CD14-positive monocyte (primary cell): Measurements from ENCODE around the gene ITPR1. TPM values are rescaled to one million over a fixed set of nuclear protein-coding genes. Genes with fewer than 3 reads are reported as not detected.

Source experiments
- DNase-seq, 3 donors: peaks; one replicate each; pipeline ENCODE4 v3.0.0-alpha.2; 2011 to 2022
- H2AFZ ChIP-seq: 2 replicates; pipeline ENCODE4 v1.6.0; 2012; ENCODE audit warnings: mild to moderate bottlenecking, low read depth, low read length, inconsistent platforms; ENCODE audit not compliant: insufficient read depth, poor library complexity, severe bottlenecking
- H3K27ac ChIP-seq, 2 donors: 1 replicate in 1 of 2; 2 replicates in 1 of 2; pipeline ENCODE4 v1.5.1; 2012 to 2013; ENCODE audit warnings: low read length in 2 of 2, control low read depth in 1 of 2, inconsistent platforms in 1 of 2, low read depth in 1 of 2, mild to moderate bottlenecking in 1 of 2
- H3K27me3 ChIP-seq, 2 donors: one replicate each; pipeline versions ENCODE4 v1.6.0 to v1.6.1; 2011 to 2013; ENCODE audit warnings: low read length in 2 of 2; ENCODE audit not compliant: control insufficient read depth in 2 of 2, insufficient read depth in 2 of 2
- H3K36me3 ChIP-seq, 2 donors: replicated peaks in 1 of 2; 1 replicate in 1 of 2; 2 replicates in 1 of 2; pipeline versions ENCODE4 v1.5.1 to v1.6.1; 2012 to 2013; ENCODE audit warnings: low read length in 2 of 2, control low read depth in 1 of 2, inconsistent platforms in 1 of 2, mild to moderate bottlenecking in 1 of 2; ENCODE audit not compliant: insufficient read depth in 2 of 2, control insufficient read depth in 1 of 2
- H3K4me1 ChIP-seq, 2 donors: 1 replicate in 1 of 2; 2 replicates in 1 of 2; pipeline versions ENCODE4 v1.5.1 to v1.6.1; 2012 to 2013; ENCODE audit warnings: low read length in 2 of 2, control low read depth in 1 of 2, inconsistent platforms in 1 of 2, mild to moderate bottlenecking in 1 of 2, moderate library complexity in 1 of 2; ENCODE audit not compliant: insufficient read depth in 2 of 2, control insufficient read depth in 1 of 2
- H3K4me2 ChIP-seq: replicated peaks from 2 replicates; pipeline ENCODE3; 2012; ENCODE audit warnings: low read length, moderate library complexity, mild to moderate bottlenecking; ENCODE audit not compliant: poor library complexity, severe bottlenecking; ENCODE audit errors: extremely low read depth
- H3K4me3 ChIP-seq, 3 experiments: fragments of 200-600 bp in 1 of 3; sonication (generic) in 1 of 3; replicated peaks in 1 of 3; 1 replicate in 2 of 3; 2 replicates in 1 of 3; pipeline ENCODE4 v1.5.1; 2011 to 2013; ENCODE audit warnings: low read length in 3 of 3, mild to moderate bottlenecking in 3 of 3, control low read depth in 2 of 3, low read depth in 2 of 3, inconsistent platforms in 1 of 3, moderate library complexity in 1 of 3
- H3K79me2 ChIP-seq: 2 replicates; pipeline ENCODE4 v1.6.0; 2012; ENCODE audit warnings: mild to moderate bottlenecking, control low read depth, inconsistent platforms, low read length, moderate library complexity; ENCODE audit not compliant: insufficient read depth
- H3K9ac ChIP-seq: 2 replicates; pipeline ENCODE4 v1.6.0; 2017; ENCODE audit warnings: low read length, mild to moderate bottlenecking; ENCODE audit not compliant: insufficient read depth, poor library complexity, severe bottlenecking
- H3K9me3 ChIP-seq, 2 donors: replicated peaks in 1 of 2; 1 replicate in 1 of 2; 2 replicates in 1 of 2; pipeline versions ENCODE4 v1.5.1 to v1.6.1; 2012 to 2013; ENCODE audit warnings: low read length in 2 of 2, control low read depth in 1 of 2; ENCODE audit not compliant: control insufficient read depth in 1 of 2, insufficient read depth in 1 of 2
- H4K20me1 ChIP-seq: 2 replicates; pipeline ENCODE4 v1.6.0; 2012; ENCODE audit warnings: mild to moderate bottlenecking, low read length, control low read depth, moderate library complexity; ENCODE audit not compliant: insufficient read depth
- H3K27ac Mint-ChIP-seq, 7 donors: one replicate each; pipeline ENCODE4 v1.8.0; 2020; ENCODE audit warnings: mild to moderate bottlenecking in 7 of 7, mixed read lengths in 7 of 7, moderate library complexity in 6 of 7, inconsistent platforms in 2 of 7
- H3K27me3 Mint-ChIP-seq, 3 donors: one replicate each; pipeline ENCODE4 v1.8.0; 2021 to 2022; ENCODE audit warnings: low read depth in 3 of 3, mild to moderate bottlenecking in 3 of 3, mixed read lengths in 3 of 3, moderate library complexity in 3 of 3, inconsistent platforms in 1 of 3
- H3K36me3 Mint-ChIP-seq, 2 donors: one replicate each; pipeline ENCODE4 v1.8.0; 2020; ENCODE audit warnings: mixed read lengths in 2 of 2, inconsistent platforms in 1 of 2, mild to moderate bottlenecking in 1 of 2
- H3K4me1 Mint-ChIP-seq: one replicate; pipeline ENCODE4 v1.8.0; 2020; ENCODE audit warnings: mild to moderate bottlenecking, mixed read lengths
- H3K4me3 Mint-ChIP-seq, 2 donors: one replicate each; pipeline ENCODE4 v1.8.0; 2020; ENCODE audit warnings: mild to moderate bottlenecking in 2 of 2, mixed read lengths in 2 of 2, moderate library complexity in 1 of 2
- H3K9me3 Mint-ChIP-seq, 7 donors: one replicate each; pipeline ENCODE4 v1.8.0; 2020 to 2022; ENCODE audit warnings: mixed read lengths in 7 of 7, mild to moderate bottlenecking in 6 of 7, moderate library complexity in 6 of 7, inconsistent platforms in 2 of 7
- CTCF ChIP-seq: fragments of 200-600 bp; IDR thresholded peaks from one replicate; pipeline ENCODE4 v1.8.0; 2022; ENCODE audit warnings: antibody characterized with exemption, mild to moderate bottlenecking
- WGBS: methylation state at CpG from one replicate; pipeline ENCODE4 v1.1.5; 2013; ENCODE audit warnings: missing lambda C conversion rate; ENCODE audit not compliant: insufficient coverage; 5-methylcytosine and 5-hydroxymethylcytosine counted together
- intact Hi-C, 2 donors: fragments of 100-400 bp; cut with micrococcal nuclease; formaldehyde crosslinking; loops; one replicate each; pipeline versions ENCODE4 v1.15.0 to v1.15.1; 2023
- polyA plus RNA-seq, 3 donors: library from polyadenylated mRNA; depleted of rRNA in 1 of 3; unstranded in 2 of 3; stranded (reverse) in 1 of 3; fragments of 300-500 nt in 2 of 3; fragments of >200 nt in 1 of 3; fragmentation: Illumina TruSeq in 2 of 3; gene quantifications; 1 replicate in 2 of 3; 2 replicates in 1 of 3; pipeline ENCODE4 v1.2.3, GENCODE V29; 2012 to 2021

Gene ITPR1
- polyA plus RNA-seq, 3 donors: 3.2 to 21.1 (median 7.1) TPM

- intact Hi-C loops: no loop called here
- Histone ChIP-seq H3K4me3 (no peak overlapping the region), H3K9ac (no peak overlapping the region), H3K27me3 (no peaks in the 10 kb centered on the region), H3K4me2 (no peak overlapping the region), H3K79me2 (no peaks in the 10 kb centered on the region), H3K9me3 (peaks cover 0 to 3% of the 10 kb centered on the region in 2 donors), H2AFZ (no peak overlapping the region), H3K4me1 (peaks cover 5 to 21% of the 10 kb centered on the region in 2 donors), H3K27ac (no peak overlapping the region), H3K36me3 (no peaks in the 10 kb centered on the region), H4K20me1 (no peaks in the 10 kb centered on the region)
- WGBS: 94% methylated on average over 2 of the region's 5 CpGs
- Mint-ChIP-seq H3K4me3 (no peak overlapping the region), H3K27ac (peak overlapping the region in 2 of 7 donors; percentile 26 to 44), H3K9me3 (peaks cover 2 to 4% (median 4%) of the 10 kb centered on the region in 7 donors), H3K4me1 (peaks cover 33% of the 10 kb centered on the region), H3K27me3 (peaks cover 0 to 3% (median 1%) of the 10 kb centered on the region in 3 donors), H3K36me3 (peaks cover 14 to 18% of the 10 kb centered on the region in 2 donors)
- no peak for TF ChIP-seq CTCF
- no peak for DNase-seq
Observed at GRCh38 chr3:4852780-4853748, 359.9 kb downstream of the ITPR1 start.

- peaks cover 2 to 4% (median 4%) of the 10 kb centered on the region in 7 donors for H3K9me3 Mint-ChIP-seq
Observed at GRCh38 chr3:4853749-4854140, 360.6 kb downstream of the ITPR1 start.

More at GRCh38 chr3:4853749-4854140, 360.6 kb downstream of the ITPR1 start:
- Histone ChIP-seq H3K9me3 (peaks cover 0 to 3% of the 10 kb centered on the region in 2 donors), H3K4me2 (no peak overlapping the region), H3K27ac (no peak overlapping the region), H3K4me3 (no peak overlapping the region), H3K27me3 (no peaks in the 10 kb centered on the region), H3K9ac (no peak overlapping the region), H2AFZ (no peak overlapping the region), H4K20me1 (no peaks in the 10 kb centered on the region), H3K4me1 (peaks cover 5 to 21% of the 10 kb centered on the region in 2 donors), H3K36me3 (no peaks in the 10 kb centered on the region), H3K79me2 (no peaks in the 10 kb centered on the region)
- no peak for TF ChIP-seq CTCF
- peaks cover 33% of the 10 kb centered on the region for H3K4me1 Mint-ChIP-seq
- no peak for DNase-seq
- H3K27me3 Mint-ChIP-seq: peaks cover 0 to 3% (median 1%) of the 10 kb centered on the region in 3 donors
- intact Hi-C loops: no loop called here
- peaks cover 9 to 13% of the 10 kb centered on the region in 2 donors for H3K36me3 Mint-ChIP-seq
- no peak overlapping the region for H3K4me3 Mint-ChIP-seq
- H3K27ac Mint-ChIP-seq: peak overlapping the region in 1 of 7 donors; percentile 2
